ENCODE data around the gene TRAK1. TPM values are rescaled to one million over a fixed set of nuclear protein-coding genes. Genes with fewer than 3 reads are reported as not detected.

Gene TRAK1
- polyA plus RNA-seq, 3 donors, result 6.6 to 40.8 (median 7.0) TPM

GRCh38 chr3:42066516-42067181 is 24.5 kb upstream of the TRAK1 start:
- H3K4me3 Mint-ChIP-seq, result peak overlapping the region in 1 of 2 donors; percentile 75

GRCh38 chr3:42067326-42067725 is 23.8 kb upstream of the TRAK1 start:
- Histone ChIP-seq H3K79me2 (ENCODE audit: insufficient read depth, low read length) (peaks cover 84% of the 10 kb centered on the region), H3K9me3 (replicated peaks in 1 of 2; ENCODE audit: control insufficient read depth in 1 of 2, insufficient read depth in 1 of 2, low read length in 2 of 2) (no peaks in the 10 kb centered on the region), H3K27ac (ENCODE audit: low read depth in 1 of 2, low read length in 2 of 2) (peak overlapping the region; percentile 74 to 91), H3K4me1 (ENCODE audit: control insufficient read depth in 1 of 2, insufficient read depth in 2 of 2, low read length in 2 of 2) (peaks cover 51 to 52% of the 10 kb centered on the region in 2 donors), H3K4me2 (replicated peaks; ENCODE audit: extremely low read depth, low read length, poor library complexity, severe bottlenecking) (peak overlapping the region; percentile 37), H3K9ac (ENCODE audit: insufficient read depth, low read length, poor library complexity, severe bottlenecking) (peak overlapping the region; percentile 57), H3K36me3 (replicated peaks in 1 of 2; ENCODE audit: control insufficient read depth in 1 of 2, insufficient read depth in 2 of 2, low read length in 2 of 2) (no peaks in the 10 kb centered on the region), H2AFZ (ENCODE audit: insufficient read depth, low read depth, low read length, poor library complexity, severe bottlenecking) (no peak overlapping the region), H3K4me3 (replicated peaks in 1 of 3; ENCODE audit: low read depth in 2 of 3, low read length in 3 of 3) (peak overlapping the region in 1 of 3 experiments; percentile 31), H3K27me3 (ENCODE audit: control insufficient read depth in 2 of 2, insufficient read depth in 2 of 2, low read length in 2 of 2) (no peaks in the 10 kb centered on the region), H4K20me1 (ENCODE audit: insufficient read depth, low read length) (peaks cover 45% of the 10 kb centered on the region)
- no peaks in the 10 kb centered on the region for H3K9me3 Mint-ChIP-seq
- peak overlapping the region in 1 of 2 donors; percentile 75 for H3K4me3 Mint-ChIP-seq
- TF ChIP-seq CTCF (IDR thresholded peaks at IDR 0.05), result no peak
- intact Hi-C loops (cut with micrococcal nuclease), result loop anchor here (5.0 to 10.0 kb wide), 2 partner anchors 35 to 53 kb away; no protein-coding TSS in a partner anchor
- H3K27me3 Mint-ChIP-seq (ENCODE audit: low read depth in 3 of 3), result peaks cover 0 to 2% (median 0%) of the 10 kb centered on the region in 3 donors
- H3K27ac Mint-ChIP-seq, result peak overlapping the region; percentile 93 to 98 (median 96)
- peaks cover 61% of the 10 kb centered on the region for H3K4me1 Mint-ChIP-seq
- WGBS (ENCODE audit: insufficient coverage), result no CpG with 5 or more reads among the region's 3 CpGs
- H3K36me3 Mint-ChIP-seq, result no peaks in the 10 kb centered on the region
- peak; percentile 59 to 77 (median 67) for DNase-seq

More at GRCh38 chr3:42066516-42067181, 24.5 kb upstream of the TRAK1 start:
- Histone ChIP-seq H3K36me3 (replicated peaks in 1 of 2; ENCODE audit: control insufficient read depth in 1 of 2, insufficient read depth in 2 of 2, low read length in 2 of 2) (no peaks in the 10 kb centered on the region), H3K27ac (ENCODE audit: low read depth in 1 of 2, low read length in 2 of 2) (peak overlapping the region; percentile 58 to 91), H4K20me1 (ENCODE audit: insufficient read depth, low read length) (peaks cover 45% of the 10 kb centered on the region), H3K4me2 (replicated peaks; ENCODE audit: extremely low read depth, low read length, poor library complexity, severe bottlenecking) (peak overlapping the region; percentile 37), H3K4me1 (ENCODE audit: control insufficient read depth in 1 of 2, insufficient read depth in 2 of 2, low read length in 2 of 2) (peaks cover 49 to 52% of the 10 kb centered on the region in 2 donors), H3K79me2 (ENCODE audit: insufficient read depth, low read length) (peaks cover 84% of the 10 kb centered on the region), H3K4me3 (replicated peaks in 1 of 3; ENCODE audit: low read depth in 2 of 3, low read length in 3 of 3) (peak overlapping the region in 1 of 3 experiments; percentile 31), H3K27me3 (ENCODE audit: control insufficient read depth in 2 of 2, insufficient read depth in 2 of 2, low read length in 2 of 2) (no peaks in the 10 kb centered on the region), H3K9ac (ENCODE audit: insufficient read depth, low read length, poor library complexity, severe bottlenecking) (peak overlapping the region; percentile 57), H2AFZ (ENCODE audit: insufficient read depth, low read depth, low read length, poor library complexity, severe bottlenecking) (no peak overlapping the region), H3K9me3 (replicated peaks in 1 of 2; ENCODE audit: control insufficient read depth in 1 of 2, insufficient read depth in 1 of 2, low read length in 2 of 2) (no peaks in the 10 kb centered on the region)
- no peaks in the 10 kb centered on the region for H3K36me3 Mint-ChIP-seq
- H3K27me3 Mint-ChIP-seq (ENCODE audit: low read depth in 3 of 3), result peaks cover 0 to 2% (median 0%) of the 10 kb centered on the region in 3 donors
- peak overlapping the region; percentile 93 to 98 (median 96) for H3K27ac Mint-ChIP-seq
- DNase-seq, result peak; percentile 44 to 57 (median 47)
- TF ChIP-seq CTCF (IDR thresholded peaks at IDR 0.05), result no peak
- peaks cover 61% of the 10 kb centered on the region for H3K4me1 Mint-ChIP-seq
- 72% methylated on average over 4 of the region's 7 CpGs for WGBS (ENCODE audit: insufficient coverage)
- intact Hi-C loops (cut with micrococcal nuclease), result loop anchor here (5.0 to 10.0 kb wide), 2 partner anchors 34 to 52 kb away; no protein-coding TSS in a partner anchor
- no peaks in the 10 kb centered on the region for H3K9me3 Mint-ChIP-seq

Data from CD14-positive monocyte (primary cell).